ENCODE measurements around the gene TXNDC2. TPM values are rescaled to one million over a fixed set of nuclear protein-coding genes. Genes with fewer than 3 reads are reported as not detected.

Gene TXNDC2
- total and polyA plus RNA-seq, 9 of the 15 experiments (the other 6 are each of a cell fraction or from before 2014, with no cell fraction given) = 1.2 to 4.9 (median 2.3) TPM

- TF ChIP-seq ZBTB5 (IDR thresholded peaks at IDR 0.05) (no peak), ZNF263 (CRISPR knock-in tag; IDR thresholded peaks at IDR 0.05; ENCODE audit: borderline replicate concordance) (no peak), ESRRA (IDR thresholded peaks at IDR 0.05; ENCODE audit: borderline replicate concordance, low read depth) (peak; percentile 77; the same call in 1 of the 2 replicates), ZNF146 (CRISPR knock-in tag; IDR thresholded peaks at IDR 0.05; ENCODE audit: unreplicated experiment) (no peak), KAT8 (IDR thresholded peaks at IDR 0.05; ENCODE audit: low read depth) (no peak), U2AF1 (optimal IDR thresholded peaks at IDR 0.05; ENCODE audit: low read depth, low read length) (no peak), SIX5 (IDR thresholded peaks at IDR 0.05; ENCODE audit: borderline replicate concordance in 1 of 2, insufficient read depth in 1 of 2, low read depth in 1 of 2, low read length in 2 of 2) (no peak), MITF (IDR thresholded peaks at IDR 0.05) (peak; percentile 83; the same call in 1 of the 2 replicates), MECOM (CRISPR knock-in tag; IDR thresholded peaks at IDR 0.05) (no peak), GTF2E2 (tag; IDR thresholded peaks at IDR 0.05) (0 out of 2 replicates have a peak, but pooled peaks have one; percentile 20), TSC22D4 (tag; IDR thresholded peaks at IDR 0.05) (no peak), JUN (IDR thresholded peaks at IDR 0.05; ENCODE audit: borderline replicate concordance, low read depth, low read length) (peak; percentile 35; the same call in 1 of the 2 replicates), JUN (CRISPR knock-in tag; IDR thresholded peaks at IDR 0.05; ENCODE audit: borderline replicate concordance) (no peak), POLR3A (IDR thresholded peaks at IDR 0.05; ENCODE audit: borderline replicate concordance, extremely low read depth, insufficient read depth, insufficient read length) (no peak), TCF3 (CRISPR knock-in tag; IDR thresholded peaks at IDR 0.05) (peak; percentile 41), E2F3 (CRISPR knock-in tag; IDR thresholded peaks at IDR 0.05) (no peak), SMAD2 (IDR thresholded peaks at IDR 0.05; ENCODE audit: low read depth, low read length) (no peak), FOXK2 (conservative IDR thresholded peaks at IDR 0.05 in 1 of 2, IDR thresholded peaks at IDR 0.05 in 1 of 2; ENCODE audit: low read depth in 2 of 2) (peak; percentile 18 to 47; a peak in 2 of 4 replicates), TCFL5 (CRISPR knock-in tag; conservative IDR thresholded peaks at IDR 0.05) (no peak)
- TF ChIP-seq, protein P1, sequence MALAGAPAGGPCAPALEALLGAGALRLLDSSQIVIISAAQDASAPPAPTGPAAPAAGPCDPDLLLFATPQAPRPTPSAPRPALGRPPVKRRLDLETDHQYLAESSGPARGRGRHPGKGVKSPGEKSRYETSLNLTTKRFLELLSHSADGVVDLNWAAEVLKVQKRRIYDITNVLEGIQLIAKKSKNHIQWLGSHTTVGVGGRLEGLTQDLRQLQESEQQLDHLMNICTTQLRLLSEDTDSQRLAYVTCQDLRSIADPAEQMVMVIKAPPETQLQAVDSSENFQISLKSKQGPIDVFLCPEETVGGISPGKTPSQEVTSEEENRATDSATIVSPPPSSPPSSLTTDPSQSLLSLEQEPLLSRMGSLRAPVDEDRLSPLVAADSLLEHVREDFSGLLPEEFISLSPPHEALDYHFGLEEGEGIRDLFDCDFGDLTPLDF (CRISPR knock-in tag; IDR thresholded peaks at IDR 0.05) = no peak
- TF ChIP-seq, protein P2, sequence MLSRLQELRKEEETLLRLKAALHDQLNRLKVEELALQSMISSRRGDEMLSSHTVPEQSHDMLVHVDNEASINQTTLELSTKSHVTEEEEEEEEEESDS (CRISPR knock-in tag; IDR thresholded peaks at IDR 0.05) = no peak
Measured at GRCh38 chr18:9849407-9850283, 36.1 kb upstream of the TXNDC2 start (continued).

All from K562 (cell line).